PC-9 (cell line): ENCODE data around the gene DPP10.

Experiments
- CTCF ChIP-seq: fragments of 200-600 bp; sonication (generic); conservative IDR thresholded peaks from 2 replicates; pipeline ENCODE4 v1.6.1; 2017; ENCODE audit warnings: mixed run types, antibody characterized with exemption, mild to moderate bottlenecking, moderate library complexity
- EZH2 ChIP-seq: fragments of 200-600 bp; sonication (generic); IDR thresholded peaks from 2 replicates; pipeline ENCODE4 v1.8.0; 2017; ENCODE audit warnings: antibody characterized with exemption, low read depth

GRCh38 chr2:114925296-114926255, 483.1 kb downstream of the DPP10 start:
- TF ChIP-seq CTCF (no peak), EZH2 (no peak)
